GM19099 (cell line): ENCODE results near the gene TASP1.

Experiments
- POLR2A ChIP-seq: IDR thresholded peaks from 3 replicates; pipeline ENCODE4 v1.6.1; 2011; ENCODE audit warnings: low read depth; ENCODE audit not compliant: insufficient read length; ENCODE audit errors: extremely low read depth

The TASP1 gene

GRCh38 chr20:13581451-13581850 is 57.3 kb downstream of the TASP1 start:
- TF ChIP-seq POLR2A: no peak

- TF ChIP-seq POLR2A: no peak
Measured at GRCh38 chr20:13580707-13581106, 58.0 kb downstream of the TASP1 start.

DNA sequence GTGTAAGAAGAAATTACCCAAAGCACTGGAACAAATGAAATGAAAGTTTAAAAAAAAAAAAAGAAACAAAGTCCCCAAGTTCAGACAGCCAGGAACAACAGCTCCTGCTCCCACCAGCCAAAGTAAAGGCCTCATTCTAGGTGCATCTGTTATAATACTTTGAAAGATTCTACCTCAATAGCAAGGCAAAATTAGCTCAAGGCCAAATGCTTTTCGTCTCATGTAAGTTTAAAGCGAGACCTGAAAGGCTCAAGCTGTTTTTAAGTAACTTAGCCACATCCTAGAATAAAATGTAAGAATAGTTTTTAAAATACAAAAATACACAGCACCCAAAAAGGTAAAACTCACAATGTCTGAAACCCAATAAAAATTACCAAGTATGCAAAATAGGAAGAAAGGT is 64.7 kb downstream of the TASP1 start:
- no peak for TF ChIP-seq POLR2A

- no peak for TF ChIP-seq POLR2A
Measured at GRCh38 chr20:13571662-13572061, 67.1 kb downstream of the TASP1 start.

GRCh38 chr20:13567663-13568062 is 71.1 kb downstream of the TASP1 start:
- no peak for TF ChIP-seq POLR2A

DNA sequence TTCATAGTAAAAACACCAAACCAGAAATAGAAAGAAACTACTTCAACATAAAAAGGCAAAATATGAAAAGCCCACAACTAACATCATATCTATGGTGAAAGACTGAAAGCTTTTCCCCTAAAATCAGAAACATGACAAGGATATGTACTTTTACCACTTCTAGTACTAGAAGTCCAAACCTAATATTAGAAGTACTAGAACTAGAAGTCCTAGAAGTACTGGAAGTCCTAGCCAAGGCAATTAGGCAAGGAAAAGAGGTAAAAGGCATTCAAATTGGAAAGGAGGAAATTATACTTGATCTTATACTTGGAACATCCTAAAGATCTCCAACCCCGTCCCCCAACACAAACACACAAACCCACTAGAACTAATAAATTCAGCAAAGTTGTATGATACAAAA is 74.9 kb downstream of the TASP1 start:
- TF ChIP-seq POLR2A: no peak

DNA sequence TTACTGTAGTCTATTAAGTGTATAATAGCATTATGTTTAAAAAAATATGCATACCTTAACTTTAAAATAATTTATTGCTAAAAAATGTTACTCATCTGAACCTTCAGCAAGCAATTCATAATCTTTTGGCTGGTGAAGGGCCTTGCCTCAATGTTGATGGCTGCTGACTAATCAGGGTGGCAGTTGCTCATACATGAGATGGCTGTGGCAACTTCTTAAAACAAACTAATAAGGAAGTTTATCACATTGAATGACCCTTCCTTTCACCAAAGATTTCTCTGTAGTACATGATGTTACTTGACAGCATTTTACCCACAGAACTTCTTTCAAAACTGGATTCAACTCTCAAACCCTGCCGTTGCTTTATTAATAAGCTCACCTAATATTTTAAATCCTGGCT is 84.0 kb downstream of the TASP1 start:
- no peak for TF ChIP-seq POLR2A

GRCh38 chr20:13554076-13554475 is 84.7 kb downstream of the TASP1 start:
- TF ChIP-seq POLR2A: no peak

DNA sequence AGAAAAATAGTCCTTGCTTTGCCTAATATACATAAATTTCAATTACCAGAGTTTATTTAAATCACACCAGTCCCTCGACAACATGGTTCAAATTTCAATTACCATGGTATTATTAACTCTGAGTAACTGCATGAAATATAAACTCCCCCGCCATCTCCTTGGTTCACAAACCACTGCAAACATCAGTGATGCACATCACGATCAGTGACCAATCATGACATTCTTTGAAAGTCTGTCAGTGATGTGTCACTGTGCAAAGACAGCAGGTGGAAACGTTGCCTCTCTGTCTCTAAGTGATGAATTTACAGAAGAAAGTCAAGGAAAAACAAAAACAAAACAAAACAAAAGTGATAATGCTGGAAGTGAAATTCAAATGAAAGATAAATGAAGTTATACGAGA is 86.7 kb downstream of the TASP1 start:
- TF ChIP-seq POLR2A: no peak

GRCh38 chr20:13549451-13549850 is 89.3 kb downstream of the TASP1 start:
- no peak for TF ChIP-seq POLR2A

DNA sequence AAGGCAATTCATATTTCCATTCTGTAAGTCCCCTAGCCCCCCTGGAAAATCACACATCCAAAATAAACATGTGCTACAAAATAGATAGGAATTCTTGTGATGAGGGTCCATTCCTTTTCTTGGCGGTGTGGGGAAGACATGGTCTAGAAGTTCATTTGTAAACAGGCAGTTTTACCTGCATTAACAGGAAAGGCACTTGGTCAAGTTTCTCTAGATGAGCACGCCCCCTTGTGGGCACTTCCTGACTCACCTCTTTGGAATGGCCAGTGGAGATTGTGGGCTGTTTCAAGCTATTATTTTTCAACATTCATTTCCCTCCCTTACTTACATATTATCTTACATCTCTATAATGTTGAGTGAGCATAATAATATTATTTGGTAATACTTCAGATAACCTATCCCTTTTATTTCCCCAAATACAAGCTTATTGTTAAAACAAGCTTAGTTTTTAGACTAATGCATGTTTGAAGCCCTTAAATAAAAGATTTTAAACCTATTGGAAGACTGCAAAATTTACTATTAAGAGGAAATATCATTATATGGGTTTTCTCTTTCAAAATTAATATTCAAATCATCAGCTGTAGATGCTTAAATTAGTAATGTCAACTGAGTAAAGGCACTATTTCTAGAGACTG is 92.1 kb downstream of the TASP1 start:
- no peak for TF ChIP-seq POLR2A

DNA sequence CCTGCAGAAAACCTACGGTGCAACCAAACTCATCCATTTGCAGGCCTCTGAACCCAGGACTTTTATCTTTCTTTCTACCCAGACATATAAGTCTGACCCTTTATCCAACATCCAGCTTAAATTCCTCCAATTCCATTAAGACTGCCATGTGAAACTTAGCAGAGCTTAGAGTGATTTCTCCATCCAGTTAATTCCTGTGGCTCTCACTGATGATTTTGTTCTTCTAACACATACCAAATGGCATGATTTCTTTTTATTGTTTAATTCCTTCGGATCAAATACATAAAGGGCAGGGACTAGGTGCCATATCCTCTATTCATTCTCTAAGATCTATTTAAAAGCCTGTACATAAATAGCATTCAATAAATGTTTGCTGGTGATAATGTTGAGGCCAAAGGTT is 92.9 kb downstream of the TASP1 start:
- no peak for TF ChIP-seq POLR2A

DNA sequence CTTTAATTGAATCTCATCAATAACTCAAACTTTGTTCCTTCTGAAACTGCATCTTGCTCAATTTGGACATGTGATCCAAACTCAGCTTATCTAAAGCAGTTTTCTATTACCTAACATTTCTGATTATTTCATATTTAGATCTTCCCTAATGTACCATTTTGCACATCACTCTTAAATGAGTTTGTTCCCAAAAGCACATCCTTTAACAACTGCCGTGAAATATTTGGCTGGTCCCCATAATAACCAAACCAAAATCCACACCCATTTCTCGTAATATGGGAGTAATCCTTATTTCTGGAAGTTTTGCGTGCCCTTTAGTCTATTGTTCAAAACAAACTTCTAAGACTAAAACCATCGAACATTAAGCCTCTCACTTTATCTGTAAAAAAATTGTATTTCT is 94.9 kb downstream of the TASP1 start:
- no peak for TF ChIP-seq POLR2A

DNA sequence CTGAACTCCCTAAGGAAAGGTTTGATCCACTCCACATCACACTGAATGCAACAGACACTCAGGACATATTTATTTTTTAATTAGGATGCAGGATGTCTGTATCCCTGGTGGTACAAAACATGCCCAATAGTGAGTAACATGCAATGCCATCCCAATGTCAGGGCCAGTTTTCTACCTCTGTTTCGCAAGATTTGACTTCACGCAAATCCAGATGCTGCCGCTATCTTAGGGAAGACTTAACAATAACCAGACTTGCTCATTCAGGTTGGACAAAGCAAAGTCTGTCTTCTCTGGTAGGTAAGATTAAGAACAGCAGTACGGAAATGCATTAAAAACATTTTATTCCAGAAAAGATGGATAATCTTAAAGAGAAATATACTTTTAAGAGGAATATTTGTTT is 103.1 kb downstream of the TASP1 start:
- no peak for TF ChIP-seq POLR2A

DNA sequence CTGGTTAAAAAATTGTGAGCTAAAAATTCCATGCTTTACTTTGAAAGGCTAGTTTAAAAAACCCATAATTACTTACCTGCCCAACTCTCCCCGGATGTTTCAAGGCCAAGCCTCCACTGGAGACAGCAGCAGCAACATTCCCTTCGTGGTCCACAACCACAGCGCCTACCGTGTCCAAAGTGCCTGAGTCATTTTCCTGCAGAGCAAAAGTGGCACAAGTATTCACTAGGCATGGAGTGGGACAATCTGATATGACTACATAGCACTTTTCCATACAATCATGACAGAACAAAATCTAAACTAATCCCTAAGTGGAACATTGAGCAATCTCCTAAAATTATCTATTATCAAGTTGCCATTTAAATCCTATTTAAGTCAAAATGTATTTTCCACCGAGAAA is 104.8 kb downstream of the TASP1 start:
- TF ChIP-seq POLR2A: no peak

DNA sequence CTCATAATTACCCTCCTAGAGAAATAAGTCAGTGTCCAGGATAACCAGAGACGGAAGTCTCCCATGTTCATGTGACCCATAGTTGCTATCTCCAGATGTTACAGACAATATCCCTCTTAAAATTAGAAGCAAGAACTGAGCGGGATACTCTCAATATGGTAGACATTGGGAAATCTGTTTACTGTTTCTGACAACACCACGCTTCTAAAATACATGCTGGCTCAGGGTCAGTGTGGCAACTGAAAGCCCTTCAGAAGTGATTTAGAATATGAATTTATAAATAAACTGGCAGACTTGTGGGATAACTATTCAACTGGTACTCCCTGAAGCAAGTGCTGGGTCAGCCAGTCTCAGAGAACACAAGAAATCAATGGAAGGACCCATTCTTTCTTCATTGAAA is 108.6 kb downstream of the TASP1 start:
- no peak for TF ChIP-seq POLR2A

- no peak for TF ChIP-seq POLR2A
Measured at GRCh38 chr20:13526551-13526950, 112.2 kb downstream of the TASP1 start.
